NCI-H748 treated with DMSO at 0.1 percent for 48 hours (cell line): ENCODE results near the gene PHF21A.
"Not testable (repeated sequence)": the region's sequence is repeated elsewhere in the genome, so short reads cannot be mapped to it uniquely, and the experiment has no call there.

Experiments used
- DNase-seq: peaks from one replicate; lab custom pipeline; 2025; lab: John Stamatoyannopoulos, UW

Gene PHF21A

DNA sequence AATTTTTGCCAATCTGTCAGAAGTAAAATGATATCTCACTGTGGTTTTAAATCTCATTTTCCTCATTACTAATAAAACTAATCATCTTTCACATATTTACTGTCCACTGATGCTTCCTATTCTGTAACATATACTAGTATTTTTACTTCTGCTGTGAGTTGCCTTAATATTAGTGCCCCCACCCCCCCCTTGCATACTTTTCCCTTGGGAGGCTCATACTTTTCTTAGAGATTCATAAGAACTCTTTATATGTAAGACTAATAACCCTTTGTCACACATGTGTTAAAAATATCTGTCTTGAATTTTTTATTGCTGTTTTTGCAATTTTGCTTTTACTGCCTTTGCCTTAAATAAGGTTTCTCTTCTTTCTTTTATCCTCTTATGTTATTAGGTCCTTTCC lies 87.2 kb downstream of the PHF21A start:
- no peak for DNase-seq

DNA sequence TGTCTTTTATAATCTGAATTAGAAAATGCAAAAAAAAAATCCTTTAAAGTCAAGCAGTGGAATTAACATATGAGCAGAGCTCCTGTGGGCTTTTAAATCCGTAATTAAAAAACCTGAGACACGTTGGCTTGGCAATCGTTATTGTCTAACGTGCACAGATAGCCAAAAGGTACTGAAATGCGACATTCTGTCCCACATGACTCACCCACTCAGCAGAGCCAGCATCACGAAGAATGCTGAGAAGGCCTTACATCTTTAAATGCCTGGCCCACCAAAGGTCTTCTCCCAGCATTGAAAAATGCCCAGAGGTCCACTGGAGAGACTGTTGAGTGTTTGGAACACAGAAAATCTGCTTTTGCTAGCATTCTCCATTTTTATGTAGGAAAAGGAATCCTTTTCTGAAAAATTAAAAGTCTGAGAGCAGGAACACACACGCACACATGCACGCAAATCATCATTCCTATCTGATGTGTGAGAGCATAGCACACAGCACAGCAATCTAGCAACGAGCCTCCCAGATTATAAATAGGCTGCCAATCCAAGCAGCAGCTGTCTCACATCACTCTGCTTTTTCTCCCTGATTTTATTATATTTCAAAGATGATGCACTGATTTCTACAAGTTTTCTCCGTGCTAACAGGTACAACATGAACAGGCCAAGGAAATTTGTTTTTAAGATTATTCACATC lies 94.5 kb downstream of the PHF21A start:
- DNase-seq = no peak

DNA sequence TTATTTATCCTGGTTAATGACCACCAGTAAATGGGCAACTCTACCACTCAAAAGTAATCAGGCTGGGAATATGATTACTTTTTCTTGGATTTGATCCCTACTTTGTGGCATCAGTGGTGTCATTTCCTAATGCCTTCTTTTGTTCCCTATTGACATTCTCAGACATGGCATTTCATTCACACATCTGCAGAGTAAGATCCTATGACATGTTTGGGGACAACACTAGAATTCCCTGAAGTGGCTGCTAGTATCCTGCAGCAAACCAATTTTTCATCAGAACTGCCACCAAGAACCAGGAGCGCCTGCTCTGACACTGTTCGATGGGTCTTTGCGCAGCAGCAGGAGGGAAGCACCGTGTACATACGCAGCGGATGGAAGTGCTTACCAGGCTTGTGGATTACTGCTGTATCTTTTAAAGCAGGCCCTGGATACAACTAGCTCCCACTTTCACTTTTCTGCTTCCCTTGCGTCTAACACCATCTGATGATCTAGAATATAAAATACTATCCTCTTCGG lies 101.1 kb downstream of the PHF21A start:
- no peak for DNase-seq

DNA sequence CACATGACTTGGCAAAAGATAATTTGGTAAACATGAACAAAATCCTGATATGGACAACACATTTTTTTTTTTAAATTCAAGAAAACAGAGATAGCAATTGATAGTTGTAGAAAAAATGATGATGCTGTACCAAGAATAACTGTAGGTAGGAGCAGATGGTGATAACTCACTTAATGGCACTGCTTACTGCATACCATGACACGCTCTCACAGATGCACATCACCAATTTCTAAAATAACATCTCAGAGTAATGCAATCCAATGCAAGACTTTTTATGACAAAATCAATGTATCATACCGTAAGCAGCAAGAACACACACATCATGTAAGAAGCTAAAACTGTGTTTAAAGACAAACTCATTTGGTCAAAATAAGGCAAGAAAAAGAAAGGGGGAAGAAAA lies 102.6 kb downstream of the PHF21A start:
- no peak for DNase-seq

DNA sequence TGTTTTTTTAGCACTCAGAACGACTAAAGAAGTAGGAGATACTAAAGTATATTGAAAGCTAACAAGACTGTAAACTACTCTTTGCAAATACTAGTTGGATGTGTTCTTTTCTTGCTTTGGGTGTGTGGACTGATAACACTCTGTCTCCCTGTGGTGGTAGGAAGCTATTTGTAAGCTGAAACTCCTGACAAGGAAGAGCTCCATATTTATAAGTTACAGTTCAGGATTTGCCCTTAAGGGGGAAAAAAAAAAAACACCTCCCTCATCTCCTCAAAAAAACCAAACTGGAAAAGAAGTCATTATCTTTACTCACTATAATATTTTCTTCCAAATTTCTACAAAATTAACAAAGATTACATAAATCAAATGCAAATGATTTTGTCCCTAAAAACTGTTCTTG lies 103.9 kb downstream of the PHF21A start:
- DNase-seq = no peak

DNA sequence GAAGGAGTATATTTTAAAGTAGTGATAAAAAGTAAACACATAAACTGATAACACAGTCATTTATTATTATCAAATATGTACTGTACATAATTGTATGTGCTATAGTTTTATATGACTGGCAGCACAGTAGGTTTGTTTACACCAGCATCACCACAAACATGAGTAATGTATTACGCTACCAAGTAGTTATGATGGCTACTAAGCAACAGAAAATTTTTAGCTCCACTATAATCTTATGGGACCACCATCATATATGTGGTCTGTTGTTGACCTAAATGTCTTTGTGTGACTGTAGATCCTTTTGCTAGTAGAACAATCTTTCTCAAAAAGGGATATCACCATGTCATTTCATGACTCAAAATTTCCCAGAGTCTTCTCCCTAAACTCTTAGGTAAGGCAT lies 105.3 kb downstream of the PHF21A start:
- no peak for DNase-seq

DNA sequence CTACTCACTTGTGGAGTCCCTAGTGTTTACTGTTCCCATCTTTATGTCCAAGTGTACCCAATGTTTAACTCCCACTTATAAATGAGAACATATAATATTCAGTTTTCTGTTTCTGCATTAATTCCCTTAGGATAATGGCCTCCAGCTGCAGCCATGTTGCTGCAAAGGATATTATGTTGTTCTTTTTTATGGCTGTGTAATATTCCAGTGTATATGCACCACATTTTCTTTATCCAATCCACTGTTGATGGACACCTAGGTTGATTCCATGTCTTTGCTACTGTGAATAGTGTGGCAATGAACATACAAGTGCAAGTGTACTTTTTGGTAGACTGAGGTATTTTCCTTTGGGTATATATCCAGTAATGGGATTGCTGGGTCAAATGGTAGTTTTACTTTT lies 107.1 kb downstream of the PHF21A start:
- not testable (repeated sequence) for DNase-seq

DNA sequence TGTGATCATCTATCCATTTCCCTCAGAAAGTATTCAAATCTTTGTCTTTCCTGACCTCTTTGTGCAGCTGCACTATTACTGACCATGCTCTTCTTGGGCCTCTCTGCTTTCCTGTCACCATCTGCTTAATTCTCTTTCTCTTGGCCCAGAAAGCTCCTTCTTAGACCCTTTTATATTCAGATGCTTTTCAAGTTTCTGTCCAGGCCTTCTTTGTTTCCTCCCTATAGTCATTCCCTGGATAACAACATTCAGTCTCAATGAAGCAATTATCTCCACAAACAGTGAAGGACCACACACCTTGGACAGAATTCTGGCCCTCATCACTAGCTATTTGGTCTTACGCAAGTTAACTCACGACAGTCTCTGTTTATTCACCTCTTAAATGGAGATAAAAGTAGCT lies 109.1 kb downstream of the PHF21A start:
- DNase-seq = no peak

DNA sequence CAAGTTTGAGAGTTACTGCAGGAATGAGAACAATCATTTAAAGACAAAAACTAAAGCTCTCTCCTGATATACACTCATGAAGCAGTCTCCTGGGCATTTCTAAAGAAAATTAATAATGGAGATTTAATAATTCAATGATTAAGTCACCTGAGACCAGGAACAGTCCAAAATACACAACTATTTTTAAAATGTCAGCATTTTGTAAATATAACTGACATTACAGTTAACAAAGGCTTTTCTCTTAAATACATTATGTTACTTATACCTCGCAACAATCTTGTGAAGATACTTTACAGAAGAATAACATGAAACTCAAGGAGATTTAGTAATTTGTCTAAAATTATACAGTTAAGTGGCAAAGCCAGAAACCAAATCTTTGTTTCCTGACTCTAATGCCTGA lies 111.2 kb downstream of the PHF21A start:
- DNase-seq = no peak

DNA sequence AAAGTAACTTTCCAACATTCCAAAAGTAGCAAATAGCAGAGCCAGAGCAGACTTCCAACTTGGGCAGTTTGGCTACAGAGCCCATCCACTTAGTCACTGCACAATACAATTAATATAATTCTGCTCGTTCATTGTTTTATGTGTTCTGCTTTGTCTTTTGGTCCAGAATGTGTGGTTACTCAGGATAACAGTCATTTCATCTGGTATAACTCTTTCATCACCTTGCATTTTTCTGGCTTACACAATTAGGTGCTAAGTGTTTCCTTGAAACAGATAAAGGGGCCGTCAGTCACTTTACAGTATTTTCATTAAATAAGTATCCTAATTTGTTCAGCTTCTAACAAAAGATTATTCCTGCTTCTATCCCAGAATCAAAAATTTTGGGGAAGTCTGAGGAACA lies 111.6 kb downstream of the PHF21A start:
- DNase-seq = no peak

DNA sequence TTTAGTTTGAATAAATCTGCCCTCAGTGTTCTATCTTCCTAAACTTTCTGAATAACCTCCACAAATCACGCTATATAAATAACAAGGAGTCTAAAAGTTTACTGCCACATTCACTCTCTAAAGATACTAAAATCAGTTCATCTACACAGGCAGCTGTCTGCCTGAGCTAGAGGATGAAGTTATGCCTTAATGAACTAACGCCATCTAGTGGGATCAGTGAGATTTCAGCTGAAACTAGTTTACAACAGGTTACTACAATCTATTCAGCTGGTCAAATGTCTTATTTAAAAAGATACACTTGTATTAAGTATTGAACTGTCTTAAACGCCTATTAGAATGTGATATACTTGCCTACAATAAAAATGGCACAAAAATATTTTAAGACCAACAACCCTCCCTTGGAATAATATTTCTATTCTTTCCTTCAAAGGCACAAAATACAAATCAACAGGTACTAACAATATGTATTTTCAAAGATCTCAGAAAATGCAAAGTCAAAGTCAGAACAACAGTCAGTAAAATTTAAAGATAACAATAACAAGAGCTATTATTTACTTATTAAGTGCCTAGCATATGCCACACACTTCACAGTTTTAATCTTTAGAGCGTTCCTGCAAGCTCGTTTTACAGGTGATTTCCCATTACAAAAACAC lies 114.7 kb downstream of the PHF21A start:
- DNase-seq = peak; percentile 72

DNA sequence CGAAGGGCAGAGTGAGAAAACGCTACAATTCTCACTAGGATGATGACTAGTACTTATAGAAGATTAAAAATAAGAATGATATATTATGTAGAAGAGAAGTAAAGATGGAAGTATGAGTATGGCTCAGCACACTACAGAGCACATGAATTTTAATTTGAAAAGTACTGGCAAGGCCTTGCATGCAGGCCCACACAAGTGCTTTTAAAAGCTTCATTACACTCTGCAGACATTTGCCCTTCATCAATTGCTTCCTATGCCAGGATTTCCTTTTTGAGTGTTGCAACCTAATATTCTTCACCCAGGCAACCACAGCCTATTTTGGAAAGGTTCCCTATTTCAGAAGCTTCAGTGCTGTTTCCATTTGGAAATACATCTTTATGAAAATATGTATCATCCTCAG lies 117.7 kb downstream of the PHF21A start:
- DNase-seq = no peak

DNA sequence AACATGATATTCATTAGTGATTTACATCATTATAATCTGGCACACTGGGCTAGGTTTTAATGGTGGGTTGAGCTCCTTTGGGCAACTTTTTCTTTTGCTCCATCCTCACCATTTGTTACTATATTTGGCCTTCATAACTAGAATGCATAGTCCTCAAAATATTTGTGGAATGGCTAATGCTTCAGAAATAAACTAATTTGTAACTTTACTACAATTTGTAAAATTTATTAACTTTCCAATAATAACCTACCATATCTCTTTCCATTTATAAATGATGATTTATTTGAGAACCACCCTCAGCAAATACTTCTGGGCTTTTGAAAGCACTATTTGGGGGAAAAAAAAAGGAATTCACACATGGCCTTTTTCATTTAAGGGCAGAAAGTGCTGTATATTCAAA lies 119.1 kb downstream of the PHF21A start:
- DNase-seq = no peak

DNA sequence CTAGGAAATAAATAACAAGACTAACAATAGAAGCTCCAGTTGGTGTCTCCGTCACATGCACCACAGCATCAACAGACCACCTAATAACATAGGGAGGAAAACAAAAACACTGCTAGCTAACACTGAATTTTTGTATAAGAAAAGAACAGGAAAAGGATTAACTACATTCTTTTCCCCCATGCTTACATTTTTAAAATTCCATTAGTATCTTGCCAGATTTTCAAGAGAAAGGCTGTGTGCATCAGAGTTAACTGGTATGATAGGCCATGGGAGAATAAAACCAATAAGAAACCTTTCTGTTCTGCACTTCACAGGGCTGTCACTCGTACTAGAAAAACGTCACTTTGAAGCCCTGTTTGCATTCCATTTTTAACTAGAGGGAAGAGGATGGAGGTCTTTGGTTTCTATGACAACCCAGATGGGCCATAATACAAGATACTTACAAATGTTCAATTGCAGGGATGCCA lies 119.8 kb downstream of the PHF21A start:
- no peak for DNase-seq

DNA sequence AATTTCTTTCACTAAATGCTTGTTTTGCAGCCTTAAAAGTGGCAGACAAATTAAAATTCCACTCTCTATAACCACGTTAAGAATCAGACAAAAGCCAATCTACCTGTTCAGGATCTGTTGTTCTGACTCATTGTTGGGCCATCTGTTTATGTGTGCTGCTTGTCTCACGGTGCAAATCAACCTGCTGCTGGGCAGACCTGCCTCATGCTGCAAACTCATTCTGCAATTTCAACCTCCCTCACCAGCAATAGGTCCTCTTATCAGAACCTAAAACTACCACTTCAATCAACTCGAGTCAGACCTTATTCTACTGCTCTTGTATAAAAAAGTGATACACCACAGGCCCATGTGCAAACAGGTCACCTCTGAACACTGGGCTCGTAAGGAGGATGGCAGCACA lies 123.7 kb downstream of the PHF21A start:
- no peak for DNase-seq

DNA sequence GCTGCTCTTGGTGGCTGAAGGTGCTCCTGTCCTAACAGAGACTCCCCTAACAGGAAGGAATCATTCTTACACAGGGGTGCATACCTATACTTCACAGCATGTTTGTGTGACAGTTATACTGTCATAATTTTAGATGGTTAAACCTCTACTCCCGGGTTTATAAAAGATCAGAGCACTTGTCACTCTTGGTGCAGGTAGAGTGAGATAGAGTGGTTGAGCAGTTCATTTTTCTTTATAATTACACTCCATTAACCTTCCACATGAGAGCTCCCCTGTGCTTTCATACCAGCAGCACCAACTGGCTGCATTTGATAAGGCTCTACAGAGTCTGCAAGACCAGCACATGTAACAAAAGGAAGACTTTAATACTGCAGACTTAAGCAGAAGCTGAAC lies 125.9 kb downstream of the PHF21A start:
- no peak for DNase-seq

DNA sequence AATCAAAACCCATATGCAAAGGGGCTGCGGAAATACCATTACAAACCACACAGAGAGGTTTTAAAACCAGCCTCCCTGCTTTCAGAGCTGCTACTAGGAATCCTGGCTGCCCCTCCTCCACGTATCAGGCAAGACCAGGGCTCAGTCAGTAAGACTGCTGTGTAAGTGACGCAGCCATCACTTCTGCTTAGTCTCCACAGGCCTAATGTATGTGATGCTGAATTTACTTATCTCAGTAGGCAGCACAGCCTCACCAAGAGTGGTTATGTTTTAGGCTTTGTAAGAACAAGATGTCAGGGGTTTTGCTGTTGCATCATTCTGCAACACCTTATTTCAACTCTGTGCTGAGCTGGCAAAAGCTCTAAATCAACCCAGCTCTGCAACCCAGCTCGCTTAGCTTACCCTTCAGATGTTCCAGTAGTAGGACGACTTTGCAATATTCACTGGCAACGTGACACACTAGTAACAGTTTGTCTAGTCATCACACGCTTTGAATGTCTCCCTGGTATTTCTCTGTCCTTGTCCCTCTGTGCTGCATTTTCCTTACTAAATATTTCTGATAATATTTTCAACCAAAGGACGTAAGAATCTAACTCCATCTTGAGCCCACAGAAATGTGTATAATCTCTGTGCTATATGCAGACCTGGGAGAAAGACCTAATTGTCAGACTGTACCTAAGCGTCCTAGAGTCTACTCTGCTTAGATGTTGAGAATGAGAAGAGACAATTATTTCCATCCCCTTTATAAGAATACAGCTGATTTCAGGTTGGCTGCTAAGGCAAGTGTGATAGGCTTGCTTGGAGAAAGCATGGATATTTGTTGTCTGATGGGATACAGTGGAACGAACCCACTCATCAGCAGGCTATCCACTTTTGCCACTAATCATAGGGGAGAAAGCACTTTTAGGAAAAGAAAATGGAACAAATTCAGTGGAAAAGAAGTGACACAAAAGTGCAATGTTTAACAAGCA lies 126.6 kb downstream of the PHF21A start:
- DNase-seq = no peak

DNA sequence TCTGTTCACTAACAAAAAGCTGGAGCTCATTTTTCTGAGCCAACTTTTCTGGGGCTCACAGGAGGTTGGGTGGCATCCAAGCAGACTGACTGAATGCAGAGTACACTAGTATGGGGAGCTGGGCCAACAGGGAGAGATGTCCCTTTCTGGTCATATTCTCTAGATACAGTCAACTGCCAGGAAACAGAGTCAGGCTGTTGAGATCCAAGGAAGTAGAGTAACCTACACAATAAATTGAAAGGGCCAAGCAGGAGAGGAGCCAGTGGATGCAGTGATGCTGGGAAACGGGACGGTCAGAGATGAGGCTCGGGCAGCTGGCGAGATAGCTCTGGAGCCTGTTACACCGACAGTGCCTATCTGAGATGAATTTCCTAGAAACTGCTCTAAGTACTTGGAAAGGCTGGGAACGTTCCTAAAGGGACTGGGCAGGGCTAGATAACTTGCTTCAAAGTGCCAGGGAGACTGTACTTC lies 127.7 kb downstream of the PHF21A start:
- no peak for DNase-seq

DNA sequence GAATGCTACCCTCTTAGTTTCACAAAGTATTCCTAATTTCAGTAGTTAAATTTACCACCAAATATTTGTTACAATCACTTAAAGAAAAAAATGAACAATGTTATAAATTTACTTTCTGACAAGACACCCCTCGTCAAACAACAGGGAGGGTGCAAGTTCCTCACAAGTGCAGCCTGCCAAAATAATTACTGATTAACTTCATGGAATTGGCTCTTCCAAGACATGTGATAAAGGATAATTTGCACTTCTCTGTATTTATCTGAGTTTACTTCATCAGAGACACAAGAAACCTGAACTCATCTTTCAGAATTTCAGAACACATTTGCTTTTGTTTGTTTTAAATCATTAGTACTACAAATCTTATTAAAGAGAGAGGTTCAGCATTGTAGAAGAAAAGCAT lies 132.3 kb downstream of the PHF21A start:
- no peak for DNase-seq

DNA sequence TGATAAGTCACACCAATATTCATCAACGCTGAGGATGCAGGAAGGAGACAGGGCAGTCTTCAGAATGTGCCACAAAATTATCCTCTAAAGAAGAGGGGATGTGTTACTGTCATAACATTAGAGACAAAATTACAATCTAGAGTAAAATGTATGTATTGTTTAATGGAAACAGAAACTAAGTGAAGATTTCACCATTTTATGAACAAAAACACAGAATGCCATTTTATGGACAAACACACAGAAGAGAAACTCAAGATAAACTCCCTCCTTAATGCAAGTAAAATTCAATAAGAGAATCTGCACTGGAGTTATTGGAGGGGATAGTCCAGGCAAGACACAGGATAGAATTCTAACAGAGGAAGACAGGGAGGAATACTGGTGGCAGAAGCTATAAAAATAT lies 136.0 kb downstream of the PHF21A start:
- no peak for DNase-seq

DNA sequence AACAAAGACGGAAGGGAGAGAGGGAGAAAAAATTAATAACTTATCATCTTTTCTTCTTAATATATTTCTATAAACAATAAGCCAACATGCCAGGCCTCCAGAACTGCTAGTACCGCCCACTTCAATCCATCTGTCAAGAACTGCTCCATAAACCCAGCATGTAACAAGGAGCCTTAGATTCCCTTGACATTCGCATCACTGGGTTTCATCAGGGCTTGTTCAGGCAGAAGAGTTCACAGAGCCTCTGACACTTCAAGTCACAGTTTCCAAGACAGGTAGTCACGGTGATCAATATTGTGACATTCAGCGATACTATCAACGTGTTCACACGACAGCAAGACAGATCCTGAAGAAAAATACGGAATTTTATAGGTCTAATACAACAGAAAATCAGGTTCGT lies 137.1 kb downstream of the PHF21A start:
- no peak for DNase-seq

DNA sequence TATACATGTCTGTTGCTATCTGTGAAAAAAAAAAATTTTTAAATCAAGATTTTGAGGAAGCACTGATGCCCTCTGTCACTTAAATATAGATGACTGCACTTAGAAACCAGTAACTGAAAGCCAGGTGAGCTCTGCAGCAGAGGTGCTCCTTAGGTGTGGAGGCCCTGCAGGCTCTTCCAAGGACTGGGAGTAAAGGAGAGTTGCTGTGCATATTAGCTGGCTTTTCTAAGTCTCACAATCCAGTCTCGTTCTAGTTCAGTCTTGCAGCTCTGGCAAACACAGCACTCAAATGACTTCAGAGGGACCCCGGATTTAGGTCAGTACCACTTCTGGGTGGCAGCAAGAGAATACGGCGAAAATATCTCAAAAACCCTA lies 137.8 kb downstream of the PHF21A start:
- DNase-seq = no peak
